H1 (cell line): ENCODE measurements around the gene CSDE1. TPM values are rescaled to one million over a fixed set of nuclear protein-coding genes. Genes with fewer than 3 reads are reported as not detected.

Experiments
- BRCA1 ChIP-seq: IDR thresholded peaks from 2 replicates; pipeline ENCODE4 v1.6.1; 2012; ENCODE audit warnings: low read depth, low read length, improper control_type of control experiment
- GTF2F1 ChIP-seq: IDR thresholded peaks from 2 replicates; pipeline ENCODE4 v1.6.1; 2012; ENCODE audit warnings: low read depth, low read length, improper control_type of control experiment, borderline replicate concordance
- MAFK ChIP-seq: IDR thresholded peaks from 2 replicates; pipeline ENCODE4 v1.6.1; 2012; ENCODE audit warnings: low read depth, mild to moderate bottlenecking, improper control_type of control experiment, low read length
- POLR2AphosphoS5 ChIP-seq: IDR thresholded peaks from 2 replicates; pipeline ENCODE4 v1.6.1; 2011; ENCODE audit warnings: low read depth, low read length
- RXRA ChIP-seq: IDR thresholded peaks from 2 replicates; pipeline ENCODE4 v1.6.1; 2011; ENCODE audit warnings: low read depth, mild to moderate bottlenecking, low read length, moderate library complexity; ENCODE audit not compliant: insufficient read depth
- SP4 ChIP-seq: IDR thresholded peaks from 2 replicates; pipeline ENCODE4 v1.6.1; 2012; ENCODE audit warnings: low read length, inconsistent platforms
- SRF ChIP-seq: IDR thresholded peaks from 2 replicates; pipeline ENCODE4 v1.6.1; 2011; ENCODE audit warnings: mild to moderate bottlenecking, low read depth, low read length, moderate library complexity
- TCF12 ChIP-seq: IDR thresholded peaks from 2 replicates; pipeline ENCODE4 v1.6.1; 2011; ENCODE audit warnings: low read depth, mild to moderate bottlenecking, low read length
- polyA plus RNA-seq, 7 experiments: library from polyadenylated mRNA; depleted of rRNA in 3 of 7; stranded (reverse) in 5 of 7; unstranded in 2 of 7; fragments of >200 nt in 5 of 7; fragments of 200-250 nt in 2 of 7; gene quantifications; 1 replicate in 5 of 7; 2 replicates in 1 of 7; 4 replicates in 1 of 7; pipeline versions ENCODE4 v1.2.1 to v1.2.3, GENCODE V29; 2011 to 2013; ENCODE audit warnings: missing spikeins in 2 of 7, mixed read lengths in 2 of 7
- total RNA-seq: library from RNA; stranded (reverse); fragmentation: NEBNext Ultra II Directional; extraction: Animal tissue kit (Norgen Biotek cat#: 25700); gene quantifications from 2 replicates; pipeline ENCODE4 v1.2.1, GENCODE V29; 2021
- TF ChIP-seq, protein P1 (sequence below): fragments of 300-600 bp; sonication (generic); IDR thresholded peaks from 2 replicates; pipeline ENCODE4 v1.7.1; 2012; ENCODE audit warnings: low read length, moderate library complexity, mild to moderate bottlenecking, inconsistent platforms; ENCODE audit not compliant: insufficient replicate concordance
- TF ChIP-seq, protein P2 (sequence below): IDR thresholded peaks from 2 replicates; pipeline ENCODE4 v1.6.1; 2012; ENCODE audit warnings: inconsistent platforms
- TF ChIP-seq, protein P3 (sequence below): IDR thresholded peaks from 2 replicates; pipeline ENCODE4 v1.6.1; 2011; ENCODE audit warnings: low read length, improper control_type of control experiment

CSDE1 gene
- total and polyA plus RNA-seq, 2 of the 8 experiments (the other 6 are each of a cell fraction or from before 2014, with no cell fraction given) = 149 to 635 TPM

DNA sequence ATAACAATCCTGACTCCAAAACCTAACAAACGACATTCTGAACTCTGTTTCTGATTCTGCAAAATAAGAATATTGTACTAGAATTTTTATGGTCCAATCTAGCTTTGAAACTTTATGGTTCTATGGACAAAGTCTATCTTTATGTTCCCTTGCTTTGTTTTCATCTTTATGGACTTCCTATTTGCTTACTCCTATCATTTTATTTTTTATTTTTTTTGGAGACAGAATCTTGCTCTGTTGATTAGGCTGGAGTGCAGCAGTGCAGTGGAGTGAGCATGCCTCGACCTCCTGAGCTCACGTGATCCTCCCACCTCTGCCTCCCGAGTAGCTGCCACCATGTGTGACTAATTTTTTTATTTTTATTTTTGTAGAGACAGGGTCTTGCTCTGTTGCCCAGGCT, 44.8 kb downstream of the CSDE1 start (continued):
- TF ChIP-seq, protein P1, sequence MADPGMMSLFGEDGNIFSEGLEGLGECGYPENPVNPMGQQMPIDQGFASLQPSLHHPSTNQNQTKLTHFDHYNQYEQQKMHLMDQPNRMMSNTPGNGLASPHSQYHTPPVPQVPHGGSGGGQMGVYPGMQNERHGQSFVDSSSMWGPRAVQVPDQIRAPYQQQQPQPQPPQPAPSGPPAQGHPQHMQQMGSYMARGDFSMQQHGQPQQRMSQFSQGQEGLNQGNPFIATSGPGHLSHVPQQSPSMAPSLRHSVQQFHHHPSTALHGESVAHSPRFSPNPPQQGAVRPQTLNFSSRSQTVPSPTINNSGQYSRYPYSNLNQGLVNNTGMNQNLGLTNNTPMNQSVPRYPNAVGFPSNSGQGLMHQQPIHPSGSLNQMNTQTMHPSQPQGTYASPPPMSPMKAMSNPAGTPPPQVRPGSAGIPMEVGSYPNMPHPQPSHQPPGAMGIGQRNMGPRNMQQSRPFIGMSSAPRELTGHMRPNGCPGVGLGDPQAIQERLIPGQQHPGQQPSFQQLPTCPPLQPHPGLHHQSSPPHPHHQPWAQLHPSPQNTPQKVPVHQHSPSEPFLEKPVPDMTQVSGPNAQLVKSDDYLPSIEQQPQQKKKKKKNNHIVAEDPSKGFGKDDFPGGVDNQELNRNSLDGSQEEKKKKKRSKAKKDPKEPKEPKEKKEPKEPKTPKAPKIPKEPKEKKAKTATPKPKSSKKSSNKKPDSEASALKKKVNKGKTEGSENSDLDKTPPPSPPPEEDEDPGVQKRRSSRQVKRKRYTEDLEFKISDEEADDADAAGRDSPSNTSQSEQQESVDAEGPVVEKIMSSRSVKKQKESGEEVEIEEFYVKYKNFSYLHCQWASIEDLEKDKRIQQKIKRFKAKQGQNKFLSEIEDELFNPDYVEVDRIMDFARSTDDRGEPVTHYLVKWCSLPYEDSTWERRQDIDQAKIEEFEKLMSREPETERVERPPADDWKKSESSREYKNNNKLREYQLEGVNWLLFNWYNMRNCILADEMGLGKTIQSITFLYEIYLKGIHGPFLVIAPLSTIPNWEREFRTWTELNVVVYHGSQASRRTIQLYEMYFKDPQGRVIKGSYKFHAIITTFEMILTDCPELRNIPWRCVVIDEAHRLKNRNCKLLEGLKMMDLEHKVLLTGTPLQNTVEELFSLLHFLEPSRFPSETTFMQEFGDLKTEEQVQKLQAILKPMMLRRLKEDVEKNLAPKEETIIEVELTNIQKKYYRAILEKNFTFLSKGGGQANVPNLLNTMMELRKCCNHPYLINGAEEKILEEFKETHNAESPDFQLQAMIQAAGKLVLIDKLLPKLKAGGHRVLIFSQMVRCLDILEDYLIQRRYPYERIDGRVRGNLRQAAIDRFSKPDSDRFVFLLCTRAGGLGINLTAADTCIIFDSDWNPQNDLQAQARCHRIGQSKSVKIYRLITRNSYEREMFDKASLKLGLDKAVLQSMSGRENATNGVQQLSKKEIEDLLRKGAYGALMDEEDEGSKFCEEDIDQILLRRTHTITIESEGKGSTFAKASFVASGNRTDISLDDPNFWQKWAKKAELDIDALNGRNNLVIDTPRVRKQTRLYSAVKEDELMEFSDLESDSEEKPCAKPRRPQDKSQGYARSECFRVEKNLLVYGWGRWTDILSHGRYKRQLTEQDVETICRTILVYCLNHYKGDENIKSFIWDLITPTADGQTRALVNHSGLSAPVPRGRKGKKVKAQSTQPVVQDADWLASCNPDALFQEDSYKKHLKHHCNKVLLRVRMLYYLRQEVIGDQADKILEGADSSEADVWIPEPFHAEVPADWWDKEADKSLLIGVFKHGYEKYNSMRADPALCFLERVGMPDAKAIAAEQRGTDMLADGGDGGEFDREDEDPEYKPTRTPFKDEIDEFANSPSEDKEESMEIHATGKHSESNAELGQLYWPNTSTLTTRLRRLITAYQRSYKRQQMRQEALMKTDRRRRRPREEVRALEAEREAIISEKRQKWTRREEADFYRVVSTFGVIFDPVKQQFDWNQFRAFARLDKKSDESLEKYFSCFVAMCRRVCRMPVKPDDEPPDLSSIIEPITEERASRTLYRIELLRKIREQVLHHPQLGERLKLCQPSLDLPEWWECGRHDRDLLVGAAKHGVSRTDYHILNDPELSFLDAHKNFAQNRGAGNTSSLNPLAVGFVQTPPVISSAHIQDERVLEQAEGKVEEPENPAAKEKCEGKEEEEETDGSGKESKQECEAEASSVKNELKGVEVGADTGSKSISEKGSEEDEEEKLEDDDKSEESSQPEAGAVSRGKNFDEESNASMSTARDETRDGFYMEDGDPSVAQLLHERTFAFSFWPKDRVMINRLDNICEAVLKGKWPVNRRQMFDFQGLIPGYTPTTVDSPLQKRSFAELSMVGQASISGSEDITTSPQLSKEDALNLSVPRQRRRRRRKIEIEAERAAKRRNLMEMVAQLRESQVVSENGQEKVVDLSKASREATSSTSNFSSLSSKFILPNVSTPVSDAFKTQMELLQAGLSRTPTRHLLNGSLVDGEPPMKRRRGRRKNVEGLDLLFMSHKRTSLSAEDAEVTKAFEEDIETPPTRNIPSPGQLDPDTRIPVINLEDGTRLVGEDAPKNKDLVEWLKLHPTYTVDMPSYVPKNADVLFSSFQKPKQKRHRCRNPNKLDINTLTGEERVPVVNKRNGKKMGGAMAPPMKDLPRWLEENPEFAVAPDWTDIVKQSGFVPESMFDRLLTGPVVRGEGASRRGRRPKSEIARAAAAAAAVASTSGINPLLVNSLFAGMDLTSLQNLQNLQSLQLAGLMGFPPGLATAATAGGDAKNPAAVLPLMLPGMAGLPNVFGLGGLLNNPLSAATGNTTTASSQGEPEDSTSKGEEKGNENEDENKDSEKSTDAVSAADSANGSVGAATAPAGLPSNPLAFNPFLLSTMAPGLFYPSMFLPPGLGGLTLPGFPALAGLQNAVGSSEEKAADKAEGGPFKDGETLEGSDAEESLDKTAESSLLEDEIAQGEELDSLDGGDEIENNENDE = no peak
- TF ChIP-seq MAFK (no peak), SRF (no peak), RXRA (no peak), POLR2AphosphoS5 (no peak), SP4 (no peak), GTF2F1 (no peak), BRCA1 (no peak), TCF12 (no peak)
- TF ChIP-seq, protein P2, sequence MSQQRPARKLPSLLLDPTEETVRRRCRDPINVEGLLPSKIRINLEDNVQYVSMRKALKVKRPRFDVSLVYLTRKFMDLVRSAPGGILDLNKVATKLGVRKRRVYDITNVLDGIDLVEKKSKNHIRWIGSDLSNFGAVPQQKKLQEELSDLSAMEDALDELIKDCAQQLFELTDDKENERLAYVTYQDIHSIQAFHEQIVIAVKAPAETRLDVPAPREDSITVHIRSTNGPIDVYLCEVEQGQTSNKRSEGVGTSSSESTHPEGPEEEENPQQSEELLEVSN = no peak
- TF ChIP-seq, protein P3, sequence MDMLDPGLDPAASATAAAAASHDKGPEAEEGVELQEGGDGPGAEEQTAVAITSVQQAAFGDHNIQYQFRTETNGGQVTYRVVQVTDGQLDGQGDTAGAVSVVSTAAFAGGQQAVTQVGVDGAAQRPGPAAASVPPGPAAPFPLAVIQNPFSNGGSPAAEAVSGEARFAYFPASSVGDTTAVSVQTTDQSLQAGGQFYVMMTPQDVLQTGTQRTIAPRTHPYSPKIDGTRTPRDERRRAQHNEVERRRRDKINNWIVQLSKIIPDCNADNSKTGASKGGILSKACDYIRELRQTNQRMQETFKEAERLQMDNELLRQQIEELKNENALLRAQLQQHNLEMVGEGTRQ = no peak
